GM21447 (cell line): ENCODE results near the gene GTF2A2.
"Not testable (repeated sequence)": the region's sequence is repeated elsewhere in the genome, so short reads cannot be mapped to it uniquely, and the experiment has no call there.

Experiments used
- ATAC-seq: cut with Tn5 transposase; IDR thresholded peaks from one replicate; pipeline ENCODE4 v1.9.1; 2021; ENCODE audit not compliant: unreplicated experiment

GTF2A2 gene

GRCh38 chr15:59656897-59657634, at the start of gene GTF2A2:
Gene GTF2A2 (minus strand): TSS chr15:59657515. CDS start chr15:59652277, 5,238 bp downstream.
- peak; percentile 98 for ATAC-seq

DNA sequence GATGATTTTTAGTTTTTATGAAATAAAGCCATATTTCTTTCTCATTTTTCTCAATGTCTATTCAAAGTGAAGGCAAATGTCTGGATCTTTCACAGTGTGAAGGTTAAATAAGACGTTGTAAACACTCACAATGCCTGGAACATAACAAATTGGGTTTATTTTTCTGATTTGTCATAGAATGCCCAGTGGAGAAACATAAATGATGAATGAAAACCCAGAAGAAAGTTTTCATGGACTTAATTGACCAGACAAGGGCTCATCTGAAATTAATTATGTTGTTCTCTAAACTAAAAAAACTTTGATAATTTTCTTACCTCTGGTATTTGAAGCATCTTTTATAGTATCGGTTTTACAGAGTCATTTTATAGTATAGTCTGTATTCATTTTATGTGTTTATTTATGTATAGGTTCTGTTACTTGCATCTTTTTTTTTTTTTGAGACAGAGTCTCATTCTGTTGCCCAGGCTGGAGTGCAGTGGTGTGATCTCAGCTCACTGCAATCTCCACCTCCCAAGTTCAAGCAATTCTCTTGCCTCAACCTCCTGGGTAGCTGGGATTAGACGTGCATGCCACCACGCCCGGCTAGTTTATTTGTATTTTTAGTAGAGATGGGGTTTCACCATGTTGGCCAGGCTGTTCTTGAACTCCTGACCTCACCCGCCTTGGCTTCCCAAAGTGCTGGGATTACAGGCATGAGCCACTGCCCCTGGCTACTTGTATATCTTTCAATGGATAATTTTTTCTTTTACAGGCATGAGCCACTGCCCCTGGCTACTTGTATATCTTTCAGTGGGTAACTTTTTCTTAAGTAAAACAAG, 46.9 kb upstream of the GTF2A2 start:
- no peak for ATAC-seq

- no peak for ATAC-seq
Observed at GRCh38 chr15:59702351-59702750, 45.0 kb upstream of the GTF2A2 start.

DNA sequence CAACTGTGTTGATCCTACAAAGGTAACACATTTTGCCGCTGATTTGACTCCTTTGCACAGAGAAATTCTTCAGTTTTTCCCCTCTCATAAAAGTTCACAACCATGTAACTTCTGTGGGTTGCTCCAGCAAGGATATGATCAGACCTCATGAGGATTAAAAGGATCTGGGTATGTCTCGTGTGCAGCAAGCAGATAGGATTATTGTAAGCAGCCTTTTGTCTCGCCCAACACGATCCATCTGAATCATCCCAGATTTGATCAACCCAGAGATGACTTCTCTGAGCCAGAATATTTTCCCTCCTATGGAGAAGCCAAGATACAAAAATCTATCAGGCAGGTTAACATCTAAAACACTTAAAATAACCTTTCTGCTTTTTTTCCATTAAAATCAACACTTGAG, 44.6 kb upstream of the GTF2A2 start:
- no peak for ATAC-seq

- ATAC-seq, result no peak
Observed at GRCh38 chr15:59699810-59700431, 42.6 kb upstream of the GTF2A2 start.

GRCh38 chr15:59698065-59698464, 40.8 kb upstream of the GTF2A2 start:
- not testable (repeated sequence) for ATAC-seq

- no peak for ATAC-seq
Observed at GRCh38 chr15:59696332-59696731, 39.0 kb upstream of the GTF2A2 start.

- ATAC-seq, result no peak
Observed at GRCh38 chr15:59694779-59695178, 37.5 kb upstream of the GTF2A2 start.

- no peak for ATAC-seq
Observed at GRCh38 chr15:59691194-59691805, 34.0 kb upstream of the GTF2A2 start.

GRCh38 chr15:59689626-59690236, 32.4 kb upstream of the GTF2A2 start:
- ATAC-seq, result no peak

GRCh38 chr15:59688782-59689625, 31.7 kb upstream of the GTF2A2 start, which contains the start of gene BNIP2:
Gene BNIP2 (minus strand): TSS chr15:59689320. CDS start chr15:59682457, 6,863 bp downstream.
- peak; percentile 72 for ATAC-seq

- peak; percentile 6 for ATAC-seq
Observed at GRCh38 chr15:59688423-59688781, 31.1 kb upstream of the GTF2A2 start.

- ATAC-seq, result no peak
Observed at GRCh38 chr15:59687836-59688235, 30.5 kb upstream of the GTF2A2 start.

GRCh38 chr15:59686389-59686788, 29.1 kb upstream of the GTF2A2 start:
- no peak for ATAC-seq

GRCh38 chr15:59685737-59686297, 28.5 kb upstream of the GTF2A2 start:
- ATAC-seq, result no peak

DNA sequence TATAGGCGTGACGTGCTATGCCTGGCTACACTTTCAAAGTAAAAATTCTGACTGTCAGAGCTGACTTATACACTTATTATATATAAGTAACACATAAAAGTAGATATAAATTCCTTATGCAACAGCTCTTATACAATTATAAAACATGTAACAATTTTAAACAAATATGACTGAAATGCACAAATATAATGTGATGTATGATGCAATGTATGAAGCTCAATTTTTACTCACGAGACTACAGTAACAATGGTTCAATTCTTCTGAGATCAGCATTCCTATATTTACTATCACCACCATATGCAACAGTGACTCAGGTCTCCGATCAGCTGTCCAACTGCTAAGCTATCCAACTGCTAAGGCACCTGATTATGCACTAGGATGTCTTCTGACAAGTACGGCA, 23.6 kb upstream of the GTF2A2 start:
- no peak for ATAC-seq

GRCh38 chr15:59680346-59680745, 23.0 kb upstream of the GTF2A2 start:
- ATAC-seq, result no peak

GRCh38 chr15:59678620-59679019, 21.3 kb upstream of the GTF2A2 start:
- no peak for ATAC-seq

GRCh38 chr15:59678172-59678571, 20.9 kb upstream of the GTF2A2 start:
- no peak for ATAC-seq

- no peak for ATAC-seq
Observed at GRCh38 chr15:59676565-59676964, 19.2 kb upstream of the GTF2A2 start.
